Measurements from ENCODE around the gene NOG.

DNA sequence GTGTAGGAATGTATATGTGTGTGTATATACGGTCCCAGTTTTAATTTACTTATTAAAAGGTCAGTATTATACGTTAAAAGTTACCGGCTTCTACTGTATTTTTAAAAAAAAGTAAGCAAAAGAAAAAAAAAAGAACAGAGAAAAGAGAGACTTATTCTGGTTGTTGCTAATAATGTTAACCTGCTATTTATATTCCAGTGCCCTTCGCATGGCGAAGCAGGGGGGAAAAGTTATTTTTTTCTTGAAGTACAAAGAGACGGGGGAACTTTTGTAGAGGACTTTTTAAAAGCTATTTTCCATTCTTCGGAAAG, 1.6 kb downstream of the NOG start:
- TF ChIP-seq CTCF (IDR thresholded peaks at IDR 0.05) (no peak), POLR2A (IDR thresholded peaks at IDR 0.05) (no peak), EP300 (IDR thresholded peaks at IDR 0.05) (no peak)

All from tibial nerve (tissue), 4 donors.